Fibroblast of the aortic adventitia (primary cell): ENCODE measurements around the gene RPL21. TPM values are rescaled to one million over a fixed set of nuclear protein-coding genes. Genes with fewer than 3 reads are reported as not detected.
"Not testable (repeated sequence)": the region's sequence is repeated elsewhere in the genome, so short reads cannot be mapped to it uniquely, and the experiment has no call there.

Source experiments
- DNase-seq: peaks from one replicate; pipeline ENCODE4 v3.0.0-alpha.2; 2010; ENCODE audit warnings: low read depth
- H3K4me3 ChIP-seq: 2 replicates; pipeline ENCODE4 v1.5.1; 2011; ENCODE audit warnings: low read depth, mild to moderate bottlenecking, control low read depth, low read length, moderate library complexity
- CTCF ChIP-seq: IDR thresholded peaks from 2 replicates; pipeline ENCODE4 v1.5.1; 2011; ENCODE audit warnings: mild to moderate bottlenecking, low read length, control low read depth, inconsistent platforms; ENCODE audit not compliant: insufficient read depth
- total RNA-seq: library from RNA; depleted of rRNA; stranded (reverse); fragments of >200 nt; gene quantifications from 2 replicates; pipeline ENCODE4 v1.2.3, GENCODE V29; 2012; ENCODE audit warnings: low replicate concordance

Gene RPL21
- total RNA-seq, 1 donor: 1,402 TPM

- H3K4me3 ChIP-seq: no peak overlapping the region
- TF ChIP-seq CTCF: no peak
- no peak for DNase-seq
Observed at GRCh38 chr13:27288392-27288791, 37.0 kb downstream of the RPL21 start.

- no peak overlapping the region for H3K4me3 ChIP-seq
- DNase-seq: no peak
- TF ChIP-seq CTCF: no peak
Observed at GRCh38 chr13:27289011-27289665, 37.8 kb downstream of the RPL21 start.

GRCh38 chr13:27290715-27291114 lies 39.4 kb downstream of the RPL21 start:
- no peak overlapping the region for H3K4me3 ChIP-seq
- no peak for DNase-seq
- TF ChIP-seq CTCF: no peak

- DNase-seq, H3K4me3 ChIP-seq: not testable (repeated sequence)
Observed at GRCh38 chr13:27291967-27292366, 40.6 kb downstream of the RPL21 start.

- no peak overlapping the region for H3K4me3 ChIP-seq
- no peak for TF ChIP-seq CTCF
- DNase-seq: no peak
Observed at GRCh38 chr13:27293076-27293691, 41.8 kb downstream of the RPL21 start.

- TF ChIP-seq CTCF: no peak
- no peak overlapping the region for H3K4me3 ChIP-seq
- DNase-seq: no peak
Observed at GRCh38 chr13:27293873-27294515, 42.6 kb downstream of the RPL21 start.

GRCh38 chr13:27295096-27295495 lies 43.7 kb downstream of the RPL21 start:
- H3K4me3 ChIP-seq: no peak overlapping the region
- no peak for DNase-seq
- no peak for TF ChIP-seq CTCF
